Parathyroid adenoma (tissue), 2 donors: ENCODE data around the gene GALNT11.

Source experiments
- H2AFZ ChIP-seq: fragments of 300-600 bp; sonication (generic); one replicate; pipeline ENCODE4 v1.7.0; 2017; ENCODE audit warnings: antibody characterized with exemption, mild to moderate bottlenecking
- H3K27ac ChIP-seq: fragments of 300-600 bp; sonication (generic); one replicate; pipeline ENCODE4 v1.7.0; 2017
- H3K27me3 ChIP-seq: fragments of 300-600 bp; sonication (generic); one replicate; pipeline ENCODE4 v1.7.0; 2017; ENCODE audit warnings: low read length; ENCODE audit not compliant: control insufficient read depth, insufficient read depth
- H3K36me3 ChIP-seq: fragments of 300-600 bp; sonication (generic); one replicate; pipeline ENCODE4 v1.7.0; 2017; ENCODE audit warnings: low read length; ENCODE audit not compliant: control insufficient read depth, insufficient read depth
- H3K4me1 ChIP-seq: fragments of 300-600 bp; sonication (generic); one replicate; pipeline ENCODE4 v1.7.0; 2017; ENCODE audit warnings: control low read depth
- H3K4me2 ChIP-seq: fragments of 300-600 bp; sonication (generic); one replicate; pipeline ENCODE4 v1.7.0; 2017; ENCODE audit warnings: low read length
- H3K4me3 ChIP-seq: fragments of 300-600 bp; sonication (generic); one replicate; pipeline ENCODE4 v1.7.0; 2017; ENCODE audit warnings: low read depth, low read length
- H3K79me2 ChIP-seq: fragments of 300-600 bp; sonication (generic); one replicate; pipeline ENCODE4 v1.7.0; 2017; ENCODE audit warnings: control low read depth
- H3K9ac ChIP-seq: fragments of 300-600 bp; sonication (generic); one replicate; pipeline ENCODE4 v1.7.0; 2017; ENCODE audit warnings: mild to moderate bottlenecking
- H3K9me3 ChIP-seq: fragments of 300-600 bp; sonication (generic); one replicate; pipeline ENCODE4 v1.7.0; 2017; ENCODE audit warnings: low read length; ENCODE audit not compliant: control insufficient read depth
- CTCF ChIP-seq: fragments of 300-600 bp; sonication (generic); IDR thresholded peaks from one replicate; pipeline ENCODE4 v1.7.0; 2017; ENCODE audit warnings: antibody characterized with exemption, mild to moderate bottlenecking
- donor health status: primary hyperparathyroidism.

GALNT11 gene

GRCh38 chr7:152046531-152046930 lies 21.1 kb downstream of the GALNT11 start:
- H2AFZ ChIP-seq: no peak overlapping the region
- no peaks in the 10 kb centered on the region for H3K4me1 ChIP-seq
- H3K27ac ChIP-seq: no peak overlapping the region
- H3K27me3 ChIP-seq: no peaks in the 10 kb centered on the region
- H3K4me2 ChIP-seq: no peak overlapping the region
- H3K4me3 ChIP-seq: no peak overlapping the region
- peaks cover 24% of the 10 kb centered on the region for H3K79me2 ChIP-seq
- TF ChIP-seq CTCF: no peak
- H3K9ac ChIP-seq: no peak overlapping the region
- H3K36me3 ChIP-seq: no peaks in the 10 kb centered on the region
- no peaks in the 10 kb centered on the region for H3K9me3 ChIP-seq

- Histone ChIP-seq H3K79me2 (peaks cover 28% of the 10 kb centered on the region), H2AFZ (no peak overlapping the region), H3K27ac (no peak overlapping the region), H3K4me2 (no peak overlapping the region), H3K36me3 (no peaks in the 10 kb centered on the region), H3K4me1 (no peaks in the 10 kb centered on the region), H3K27me3 (no peaks in the 10 kb centered on the region), H3K4me3 (no peak overlapping the region), H3K9me3 (no peaks in the 10 kb centered on the region), H3K9ac (no peak overlapping the region)
- no peak for TF ChIP-seq CTCF
These were observed 22.6 kb downstream of the GALNT11 start for GRCh38 chr7:152048051-152048450.

GRCh38 chr7:152050547-152050971 lies 25.1 kb downstream of the GALNT11 start:
- no peaks in the 10 kb centered on the region for H3K27me3 ChIP-seq
- no peak overlapping the region for H3K27ac ChIP-seq
- H2AFZ ChIP-seq: no peak overlapping the region

GRCh38 chr7:152051968-152052367 lies 26.5 kb downstream of the GALNT11 start:
- Histone ChIP-seq H3K9me3 (no peaks in the 10 kb centered on the region), H3K27me3 (no peaks in the 10 kb centered on the region), H3K36me3 (no peaks in the 10 kb centered on the region), H3K4me2 (no peak overlapping the region), H3K9ac (no peak overlapping the region), H3K79me2 (peaks cover 17% of the 10 kb centered on the region), H3K27ac (no peak overlapping the region), H3K4me3 (no peak overlapping the region), H2AFZ (no peak overlapping the region), H3K4me1 (no peaks in the 10 kb centered on the region)
- TF ChIP-seq CTCF: no peak

More at GRCh38 chr7:152050547-152050971, 25.1 kb downstream of the GALNT11 start:
- H3K79me2 ChIP-seq: peaks cover 17% of the 10 kb centered on the region
- no peaks in the 10 kb centered on the region for H3K36me3 ChIP-seq
- H3K9ac ChIP-seq: no peak overlapping the region
- H3K9me3 ChIP-seq: no peaks in the 10 kb centered on the region
- H3K4me1 ChIP-seq: no peaks in the 10 kb centered on the region
- TF ChIP-seq CTCF: no peak
- no peak overlapping the region for H3K4me3 ChIP-seq
- H3K4me2 ChIP-seq: no peak overlapping the region

- H3K9ac ChIP-seq: no peak overlapping the region
- no peak overlapping the region for H3K4me3 ChIP-seq
- H3K4me2 ChIP-seq: no peak overlapping the region
- H3K4me1 ChIP-seq: no peaks in the 10 kb centered on the region
- no peaks in the 10 kb centered on the region for H3K27me3 ChIP-seq
- H3K9me3 ChIP-seq: no peaks in the 10 kb centered on the region
- H3K79me2 ChIP-seq: peaks cover 17% of the 10 kb centered on the region
- H2AFZ ChIP-seq: no peak overlapping the region
- TF ChIP-seq CTCF: no peak
- H3K27ac ChIP-seq: no peak overlapping the region
- no peaks in the 10 kb centered on the region for H3K36me3 ChIP-seq
These were observed 27.3 kb downstream of the GALNT11 start for GRCh38 chr7:152052771-152053170.
